Nephron (organoid): ENCODE results near the gene S1PR3.

Experiments
- H3K27ac Mint-ChIP-seq, 3 experiments: 2 replicates each; pipeline ENCODE4 v1.8.0; 2020; ENCODE audit warnings: mixed read lengths in 3 of 3, mild to moderate bottlenecking in 2 of 3, moderate library complexity in 1 of 3
- H3K27me3 Mint-ChIP-seq: 2 replicates; pipeline ENCODE4 v1.8.0; 2021; ENCODE audit warnings: low read depth, mild to moderate bottlenecking, moderate library complexity, mixed read lengths
- H3K36me3 Mint-ChIP-seq: 2 replicates; pipeline ENCODE4 v1.8.0; 2020; ENCODE audit warnings: low read depth, mixed read lengths
- H3K4me1 Mint-ChIP-seq: 2 replicates; pipeline ENCODE4 v1.8.0; 2020; ENCODE audit warnings: mixed read lengths
- H3K4me3 Mint-ChIP-seq, 3 experiments: 2 replicates each; pipeline ENCODE4 v1.8.0; 2020; ENCODE audit warnings: mild to moderate bottlenecking in 3 of 3, mixed read lengths in 3 of 3, moderate library complexity in 2 of 3
- H3K9me3 Mint-ChIP-seq: 2 replicates; pipeline ENCODE4 v1.8.0; 2020; ENCODE audit warnings: mixed read lengths
- TF ChIP-seq, protein P1 (sequence below), 3 experiments: fragments of 200-600 bp; sonication (generic); IDR thresholded peaks; one replicate each; pipeline ENCODE4 v1.5.0; 2021; ENCODE audit warnings: antibody characterized with exemption in 3 of 3; ENCODE audit not compliant: unreplicated experiment in 3 of 3

The S1PR3 gene

DNA sequence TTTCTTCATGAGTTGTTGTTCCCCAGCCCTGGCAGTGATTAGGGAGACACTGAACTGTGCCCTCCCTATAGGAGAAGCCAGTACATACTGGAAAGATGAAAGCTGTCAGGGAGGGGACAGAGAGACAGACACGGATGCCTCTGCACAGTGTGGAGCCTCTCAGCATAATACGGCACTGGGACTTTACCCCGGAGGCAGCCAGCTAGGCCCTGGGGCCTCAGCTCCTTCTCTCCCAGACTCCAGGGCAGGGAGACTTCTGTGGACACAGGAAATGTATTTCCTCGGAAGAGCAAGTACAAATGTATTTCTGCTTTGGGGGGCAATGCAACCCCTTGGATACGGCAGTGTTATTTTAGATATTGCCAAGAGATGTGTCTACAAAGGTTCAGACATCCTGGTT is 62.0 kb downstream of the S1PR3 start:
- H3K27ac Mint-ChIP-seq = no peak overlapping the region
- H3K9me3 Mint-ChIP-seq = no peaks in the 10 kb centered on the region
- H3K4me1 Mint-ChIP-seq = peaks cover 15% of the 10 kb centered on the region
- no peaks in the 10 kb centered on the region for H3K36me3 Mint-ChIP-seq
- peaks cover 4% of the 10 kb centered on the region for H3K27me3 Mint-ChIP-seq
- H3K4me3 Mint-ChIP-seq = no peak overlapping the region
- TF ChIP-seq, protein P1, sequence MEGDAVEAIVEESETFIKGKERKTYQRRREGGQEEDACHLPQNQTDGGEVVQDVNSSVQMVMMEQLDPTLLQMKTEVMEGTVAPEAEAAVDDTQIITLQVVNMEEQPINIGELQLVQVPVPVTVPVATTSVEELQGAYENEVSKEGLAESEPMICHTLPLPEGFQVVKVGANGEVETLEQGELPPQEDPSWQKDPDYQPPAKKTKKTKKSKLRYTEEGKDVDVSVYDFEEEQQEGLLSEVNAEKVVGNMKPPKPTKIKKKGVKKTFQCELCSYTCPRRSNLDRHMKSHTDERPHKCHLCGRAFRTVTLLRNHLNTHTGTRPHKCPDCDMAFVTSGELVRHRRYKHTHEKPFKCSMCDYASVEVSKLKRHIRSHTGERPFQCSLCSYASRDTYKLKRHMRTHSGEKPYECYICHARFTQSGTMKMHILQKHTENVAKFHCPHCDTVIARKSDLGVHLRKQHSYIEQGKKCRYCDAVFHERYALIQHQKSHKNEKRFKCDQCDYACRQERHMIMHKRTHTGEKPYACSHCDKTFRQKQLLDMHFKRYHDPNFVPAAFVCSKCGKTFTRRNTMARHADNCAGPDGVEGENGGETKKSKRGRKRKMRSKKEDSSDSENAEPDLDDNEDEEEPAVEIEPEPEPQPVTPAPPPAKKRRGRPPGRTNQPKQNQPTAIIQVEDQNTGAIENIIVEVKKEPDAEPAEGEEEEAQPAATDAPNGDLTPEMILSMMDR (IDR thresholded peaks at IDR 0.05; ENCODE audit: unreplicated experiment in 3 of 3) = no peak
